B cell (primary cell): Measurements from ENCODE around the gene STT3B. TPM values are rescaled to one million over a fixed set of nuclear protein-coding genes. Genes with fewer than 3 reads are reported as not detected.

Experiments
- ATAC-seq: fragments of 200-7000 bp; cut with Tn5 transposase; one replicate; pipeline ENCODE4 v1.10.0; 2021; ENCODE audit warnings: low read depth, mild to moderate bottlenecking, moderate number of reproducible peaks, moderate library complexity
- CTCF ChIA-PET: fragments of 350-600 bp; sonication (Branson Sonifier 250); formaldehyde crosslinking; loops from one replicate; lab custom pipeline; 2021; ENCODE audit warnings: antibody characterized with exemption, inconsistent platforms; lab: Charles Lee
- POLR2A ChIA-PET: fragments of 350-600 bp; sonication (Branson Sonifier 250); formaldehyde crosslinking; loops from one replicate; lab custom pipeline; 2021; ENCODE audit warnings: antibody characterized with exemption; lab: Charles Lee
- DNase-seq: peaks from one replicate; pipeline ENCODE4 v3.0.0; 2013
- H2AFZ ChIP-seq: 2 replicates; pipeline ENCODE4 v1.6.1; 2012; ENCODE audit warnings: mild to moderate bottlenecking, low read depth, low read length; ENCODE audit not compliant: insufficient read depth, poor library complexity, severe bottlenecking
- H3K27ac ChIP-seq, 2 donors: 1 replicate in 1 of 2; 2 replicates in 1 of 2; pipeline ENCODE4 v1.5.1; 2012 to 2013; ENCODE audit warnings: low read length in 2 of 2, mild to moderate bottlenecking in 2 of 2, moderate library complexity in 1 of 2
- H3K27me3 ChIP-seq, 4 experiments: fragments of 200-600 bp in 1 of 4; sonication (generic) in 1 of 4; replicated peaks in 1 of 4; 1 replicate in 2 of 4; 2 replicates in 2 of 4; pipeline versions ENCODE4 v1.6.1 to v1.7.0; 2013 to 2016; ENCODE audit warnings: low read length in 3 of 4, mild to moderate bottlenecking in 2 of 4, mixed read lengths in 1 of 4, moderate library complexity in 1 of 4; ENCODE audit not compliant: insufficient read depth in 4 of 4, control insufficient read depth in 3 of 4; ENCODE audit errors: control extremely low read depth in 1 of 4
- H3K36me3 ChIP-seq, 2 experiments: replicated peaks in 1 of 2; 1 replicate in 1 of 2; 2 replicates in 1 of 2; pipeline versions ENCODE4 v1.6.1 to v1.7.1; 2013; ENCODE audit warnings: low read length in 1 of 2; ENCODE audit not compliant: insufficient read depth in 2 of 2, control insufficient read depth in 1 of 2; ENCODE audit errors: control extremely low read depth in 1 of 2, extremely low read depth in 1 of 2
- H3K4me1 ChIP-seq, 2 donors: fragments of 200-600 bp in 1 of 2; sonication (generic) in 1 of 2; 1 replicate in 1 of 2; 2 replicates in 1 of 2; pipeline versions ENCODE4 v1.5.1 to v1.6.1; 2013 to 2017; ENCODE audit warnings: low read length in 2 of 2; ENCODE audit not compliant: control insufficient read depth in 2 of 2, insufficient read depth in 2 of 2
- H3K4me2 ChIP-seq: replicated peaks from 2 replicates; pipeline ENCODE3; 2012; ENCODE audit warnings: mild to moderate bottlenecking, low read depth, low read length; ENCODE audit not compliant: poor library complexity, severe bottlenecking
- H3K4me3 ChIP-seq, 5 experiments: fragments of 200-600 bp in 1 of 5; sonication (generic) in 1 of 5; 1 replicate in 3 of 5; 2 replicates in 2 of 5; pipeline versions ENCODE4 v1.5.1 to v1.7.0; 2011 to 2016; ENCODE audit warnings: low read length in 4 of 5, mild to moderate bottlenecking in 4 of 5, low read depth in 2 of 5, control low read depth in 1 of 5, moderate library complexity in 1 of 5; ENCODE audit not compliant: insufficient read depth in 1 of 5; ENCODE audit errors: control extremely low read depth in 1 of 5, extremely low read depth in 1 of 5
- H3K79me2 ChIP-seq: fragments of 200-600 bp; sonication (generic); one replicate; pipeline ENCODE4 v1.6.0; 2016; ENCODE audit warnings: low read length; ENCODE audit not compliant: control insufficient read depth, insufficient read depth
- H3K9ac ChIP-seq: fragments of 200-600 bp; sonication (generic); 2 replicates; pipeline ENCODE4 v1.6.1; 2017; ENCODE audit warnings: mild to moderate bottlenecking, low read length, moderate library complexity
- H3K9me3 ChIP-seq, 3 donors: one replicate each; pipeline versions ENCODE4 v1.6.1 to v1.7.1; 2013; ENCODE audit warnings: low read length in 2 of 3; ENCODE audit not compliant: control insufficient read depth in 2 of 3, insufficient read depth in 1 of 3; ENCODE audit errors: control extremely low read depth in 1 of 3
- H4K20me1 ChIP-seq: 2 replicates; pipeline ENCODE4 v1.6.0; 2012; ENCODE audit warnings: mild to moderate bottlenecking, low read length; ENCODE audit not compliant: insufficient read depth, control insufficient read depth, poor library complexity, severe bottlenecking
- H3K27ac Mint-ChIP-seq: one replicate; pipeline ENCODE4 v1.8.0; 2021; ENCODE audit warnings: mixed read lengths
- H3K27me3 Mint-ChIP-seq: one replicate; pipeline ENCODE4 v1.8.0; 2021; ENCODE audit warnings: mixed read lengths
- H3K4me1 Mint-ChIP-seq: one replicate; pipeline ENCODE4 v1.8.0; 2021; ENCODE audit warnings: mixed read lengths
- H3K4me3 Mint-ChIP-seq: one replicate; pipeline ENCODE4 v1.8.0; 2021; ENCODE audit warnings: mixed read lengths
- H3K9me3 Mint-ChIP-seq: one replicate; pipeline ENCODE4 v1.8.0; 2022; ENCODE audit warnings: mixed read lengths; ENCODE audit not compliant: insufficient read depth
- CTCF ChIP-seq: fragments of 200-600 bp; IDR thresholded peaks from one replicate; pipeline ENCODE4 v1.8.0; 2022; ENCODE audit warnings: antibody characterized with exemption, mild to moderate bottlenecking
- EZH2 ChIP-seq: IDR thresholded peaks from 2 replicates; pipeline ENCODE4 v1.6.1; 2012; ENCODE audit warnings: borderline replicate concordance, low read depth, mild to moderate bottlenecking, moderate library complexity, low read length; ENCODE audit not compliant: insufficient read depth, poor library complexity, severe bottlenecking
- WGBS: methylation state at CpG from one replicate; pipeline ENCODE4 v1.1.5; 2013; ENCODE audit warnings: missing lambda C conversion rate; ENCODE audit not compliant: insufficient coverage; 5-methylcytosine and 5-hydroxymethylcytosine counted together
- intact Hi-C: fragments of 100-400 bp; cut with micrococcal nuclease; formaldehyde crosslinking; loops from one replicate; pipeline ENCODE4 v1.10.0; 2022
- polyA plus RNA-seq: library from polyadenylated mRNA; depleted of rRNA; stranded (reverse); fragments of >200 nt; gene quantifications from 2 replicates; pipeline ENCODE4 v1.2.3, GENCODE V29; 2012
- total RNA-seq, 2 donors: library from RNA; stranded (reverse); fragments of 120-200 nt in 1 of 2; gene quantifications; 1 replicate in 1 of 2; 2 replicates in 1 of 2; pipeline versions ENCODE4 v1.2.3 to v1.2.4, GENCODE V29; 2013 to 2022

Gene STT3B
- total and polyA plus RNA-seq, 2 donors (not counting 1 experiment from before 2014, with no cell fraction given) = 35.4 to 79.2 TPM

GRCh38 chr3:31546725-31547124 lies 14.0 kb downstream of the STT3B start:
- H3K9me3 ChIP-seq = no peaks in the 10 kb centered on the region
- no CpG with 5 or more reads among the region's 1 CpG for WGBS
- H3K36me3 ChIP-seq = no peaks in the 10 kb centered on the region
- Mint-ChIP-seq H3K27me3 (no peaks in the 10 kb centered on the region), H3K9me3 (no peaks in the 10 kb centered on the region), H3K4me3 (no peak overlapping the region), H3K4me1 (peaks cover 68% of the 10 kb centered on the region), H3K27ac (no peak overlapping the region)
- ATAC-seq (no peak), DNase-seq (no peak)
- H3K9ac ChIP-seq = no peak overlapping the region
- no peak overlapping the region for H2AFZ ChIP-seq
- peaks cover 10 to 19% of the 10 kb centered on the region in 2 donors for H3K4me1 ChIP-seq
- TF ChIP-seq CTCF (no peak), EZH2 (no peak)
- ChIA-PET CTCF (interaction anchor here (1.1 to 1.7 kb wide), 2 partner anchors 13 to 20 kb away, joined by 4 to 10 read pairs; partner anchors contain the start of gene STT3B), POLR2A (interaction anchor here (1.0 kb wide), 1 partner anchor 14 kb away, joined by 3 read pairs; the partner anchor contains the start of gene STT3B)
- H3K27me3 ChIP-seq = no peaks in the 10 kb centered on the region
- no peak overlapping the region for H3K4me2 ChIP-seq
- peaks cover 71% of the 10 kb centered on the region for H4K20me1 ChIP-seq
- no peak overlapping the region for H3K27ac ChIP-seq
- intact Hi-C loops = no loop called here
- H3K79me2 ChIP-seq = peaks cover 98% of the 10 kb centered on the region
- H3K4me3 ChIP-seq = no peak overlapping the region

- H3K79me2 ChIP-seq = peaks cover 98% of the 10 kb centered on the region
- DNase-seq = peak; percentile 51
- ATAC-seq = peak; percentile 33
- H2AFZ ChIP-seq = no peak overlapping the region
- 0% methylated on average over 2 of the region's 2 CpGs for WGBS
- no peak overlapping the region for H3K9ac ChIP-seq
- POLR2A ChIA-PET = no interaction called here
- peak overlapping the region; percentile 73 for H3K27ac Mint-ChIP-seq
- CTCF ChIA-PET = interaction anchor here (0.6 to 3.5 kb wide), 16 partner anchors 11 to 592 kb away, joined by 3 to 12 read pairs (median 3); partner anchors contain the start of gene STT3B
- H3K9me3 ChIP-seq = peaks cover 3 to 7% (median 4%) of the 10 kb centered on the region in 3 donors
- peaks cover 10 to 18% of the 10 kb centered on the region in 2 donors for H3K4me1 ChIP-seq
- no peaks in the 10 kb centered on the region for H3K27me3 ChIP-seq
- H3K27ac ChIP-seq = peak overlapping the region in 1 of 2 donors; percentile 52
- intact Hi-C loops = loop anchor here (1.0 to 2.0 kb wide), 3 partner anchors 17 to 594 kb away; no protein-coding TSS in a partner anchor
- H3K4me1 Mint-ChIP-seq = peaks cover 63% of the 10 kb centered on the region
- H3K4me3 Mint-ChIP-seq = no peak overlapping the region
- TF ChIP-seq EZH2 = no peak
- TF ChIP-seq CTCF = peak; percentile 82
- H3K9me3 Mint-ChIP-seq = no peaks in the 10 kb centered on the region
- no peak overlapping the region for H3K4me3 ChIP-seq
- no peak overlapping the region for H3K4me2 ChIP-seq
- H4K20me1 ChIP-seq = peaks cover 68% of the 10 kb centered on the region
- no peaks in the 10 kb centered on the region for H3K27me3 Mint-ChIP-seq
- H3K36me3 ChIP-seq = peaks cover 0 to 1% of the 10 kb centered on the region in 2 experiments
Measured at GRCh38 chr3:31550452-31551251, 17.9 kb downstream of the STT3B start.
